Nucleus accumbens (tissue), 56 donors: ENCODE measurements around the gene PPP2R5E.

Source experiments
- DNase-seq, 56 donors: peaks; one replicate each; lab custom pipeline; 2025; lab: John Stamatoyannopoulos, UW

Gene PPP2R5E

DNA sequence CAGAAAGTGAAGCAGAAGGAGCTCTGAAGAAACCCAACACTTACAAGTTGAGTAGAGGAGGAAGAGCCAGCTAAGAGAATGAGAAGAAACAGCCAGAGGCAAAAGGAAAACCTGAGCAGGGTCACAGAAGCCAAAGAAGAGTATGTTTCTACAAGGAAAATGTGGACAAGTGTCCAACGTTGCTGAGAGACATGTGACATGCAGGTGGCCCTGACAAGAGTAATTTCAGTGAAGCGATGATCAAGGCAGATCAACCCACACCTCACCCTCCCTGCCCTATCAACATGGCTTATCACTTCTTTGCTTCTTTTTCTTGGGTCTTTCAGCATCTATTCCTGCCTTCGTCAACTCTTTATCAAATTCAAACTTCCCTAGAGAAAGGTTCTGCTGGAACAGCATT lies 68.3 kb downstream of the PPP2R5E start:
- no peak for DNase-seq

DNA sequence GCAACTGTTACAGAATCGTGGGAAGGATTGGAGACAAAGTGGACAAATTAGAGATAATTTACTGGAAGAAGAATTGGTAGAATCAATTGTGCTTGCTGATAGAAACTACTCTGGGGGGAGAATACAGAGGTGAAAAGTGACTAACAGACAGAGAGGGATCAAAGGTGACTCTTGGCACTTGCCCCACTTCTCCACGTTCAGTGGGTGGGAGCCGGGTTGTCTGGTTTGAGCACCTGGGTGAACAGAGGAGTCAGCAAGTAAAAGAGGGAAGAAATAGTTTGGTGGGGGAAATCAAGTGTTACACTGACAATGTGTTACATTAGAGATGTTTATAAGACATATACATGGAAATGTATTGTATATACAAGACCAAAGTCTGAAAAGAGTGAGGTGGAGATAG lies 69.1 kb downstream of the PPP2R5E start:
- DNase-seq, result no peak

DNA sequence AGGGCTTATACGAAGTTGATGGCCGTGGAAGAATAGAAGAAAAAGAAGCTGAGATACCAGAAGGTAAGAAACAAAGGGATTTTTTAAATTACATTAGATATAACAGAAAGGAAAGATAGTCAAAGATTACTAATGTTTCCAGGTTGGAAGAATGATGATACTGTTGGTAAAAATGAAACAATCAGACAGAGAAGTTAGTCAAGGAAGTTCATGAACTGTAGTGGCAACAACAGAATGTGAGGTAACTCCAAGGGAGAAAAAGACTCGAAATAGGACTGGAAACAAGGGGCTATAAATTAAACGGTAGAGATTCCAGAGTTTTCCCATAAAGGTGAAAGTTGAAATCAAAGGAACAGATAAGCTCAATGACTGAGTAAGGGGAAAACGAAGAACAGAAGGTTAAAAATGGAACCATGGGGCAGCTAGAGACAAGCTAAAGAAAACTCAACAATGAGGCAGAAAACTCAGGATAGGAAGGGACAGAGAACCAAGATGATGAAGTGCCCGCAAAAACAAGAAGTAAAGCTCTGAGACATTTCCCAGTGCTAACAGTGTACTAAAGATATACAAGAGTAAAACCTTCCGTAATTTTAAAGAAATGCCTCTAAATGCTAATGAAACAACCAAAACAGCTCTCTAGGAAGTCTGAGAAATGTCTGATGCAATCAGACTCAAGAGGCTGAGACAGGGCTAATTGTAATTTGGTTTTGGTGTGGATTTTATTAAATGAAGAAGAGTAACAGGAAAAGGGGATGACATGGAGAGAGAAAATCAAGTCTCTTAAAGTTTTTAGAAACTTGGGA lies 70.0 kb downstream of the PPP2R5E start:
- no peak for DNase-seq

GRCh38 chr14:63470962-63471793 lies 72.0 kb downstream of the PPP2R5E start:
- no peak for DNase-seq

- no peak for DNase-seq
Measured at GRCh38 chr14:63468294-63468693, 74.9 kb downstream of the PPP2R5E start.

DNA sequence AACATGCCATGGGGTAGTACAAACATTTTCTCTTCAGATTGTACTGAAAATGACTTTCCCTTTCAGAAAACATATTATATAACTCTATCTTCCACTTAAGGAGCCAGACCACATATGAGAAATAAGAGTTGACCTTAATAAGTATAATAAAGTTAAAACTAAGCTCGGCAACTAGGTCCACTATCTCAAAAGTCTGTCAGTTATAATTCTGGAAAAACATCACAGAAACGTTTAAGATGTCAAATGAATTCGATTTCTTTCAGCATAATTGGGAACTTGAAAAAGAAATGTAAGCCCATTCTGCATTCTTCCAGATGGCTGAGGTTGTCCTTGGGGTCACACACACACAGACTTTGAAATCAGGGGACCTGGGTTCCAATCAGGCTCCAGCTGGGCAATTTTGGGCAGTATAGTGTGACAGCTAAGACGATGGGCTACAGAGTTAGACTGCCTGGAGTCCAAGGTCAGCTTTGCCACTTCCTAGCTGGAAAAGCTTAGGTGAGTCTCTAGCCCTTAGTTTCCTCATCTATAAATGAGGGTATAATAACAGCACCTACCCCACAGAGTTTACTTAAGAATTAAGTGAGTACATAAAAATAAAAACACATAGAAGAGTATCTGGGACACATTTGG lies 75.6 kb downstream of the PPP2R5E start:
- no peak for DNase-seq

DNA sequence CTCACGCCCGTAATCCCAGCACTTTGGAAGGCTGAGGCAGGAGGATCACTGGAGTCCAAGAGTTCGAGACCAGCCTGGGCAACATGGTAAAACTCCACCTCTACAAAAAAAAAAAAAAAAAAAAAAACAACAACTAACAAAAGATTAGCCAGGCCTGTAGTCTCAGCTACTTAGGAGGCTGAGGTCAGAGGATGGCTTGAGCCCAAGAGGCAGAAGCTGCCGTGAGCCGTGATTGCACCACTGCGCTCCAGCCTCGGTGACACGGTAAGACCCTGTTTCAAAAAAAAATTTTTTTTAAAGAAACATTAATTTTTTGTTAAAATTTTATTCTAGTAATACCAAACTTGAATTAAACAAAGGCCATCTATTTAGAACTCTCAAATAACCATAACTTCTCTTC lies 77.8 kb downstream of the PPP2R5E start:
- no peak for DNase-seq

DNA sequence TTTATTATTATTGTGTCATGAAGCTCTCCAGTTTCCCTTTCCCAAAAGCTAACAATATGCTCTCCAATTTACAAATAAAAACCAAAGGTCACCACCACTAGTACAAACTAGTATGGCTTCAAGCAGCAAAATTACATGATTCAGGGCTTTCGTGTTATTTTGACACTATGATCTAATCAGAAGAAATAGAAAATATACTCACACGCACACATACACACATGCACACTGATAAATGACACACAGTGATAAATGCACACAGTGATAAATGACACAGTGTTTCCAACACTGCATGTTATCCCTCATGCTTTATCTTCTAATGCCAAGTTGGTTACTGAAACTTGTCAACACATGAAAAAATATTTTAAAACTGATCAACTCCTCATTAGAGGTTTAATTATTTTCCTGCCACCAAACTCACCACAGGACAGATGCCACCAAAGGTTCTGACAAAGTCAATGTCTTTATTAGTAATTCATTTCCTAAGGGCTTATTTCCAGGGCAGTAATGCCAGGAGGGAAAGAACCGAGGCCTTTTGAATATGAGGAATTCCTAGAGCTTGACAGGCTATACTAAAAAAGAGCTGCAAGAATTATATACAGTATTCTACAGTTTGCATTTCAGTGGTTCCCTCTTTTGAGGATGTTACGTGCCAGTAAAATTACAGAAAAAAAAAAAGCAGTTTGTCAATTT lies 82.4 kb downstream of the PPP2R5E start:
- no peak for DNase-seq

DNA sequence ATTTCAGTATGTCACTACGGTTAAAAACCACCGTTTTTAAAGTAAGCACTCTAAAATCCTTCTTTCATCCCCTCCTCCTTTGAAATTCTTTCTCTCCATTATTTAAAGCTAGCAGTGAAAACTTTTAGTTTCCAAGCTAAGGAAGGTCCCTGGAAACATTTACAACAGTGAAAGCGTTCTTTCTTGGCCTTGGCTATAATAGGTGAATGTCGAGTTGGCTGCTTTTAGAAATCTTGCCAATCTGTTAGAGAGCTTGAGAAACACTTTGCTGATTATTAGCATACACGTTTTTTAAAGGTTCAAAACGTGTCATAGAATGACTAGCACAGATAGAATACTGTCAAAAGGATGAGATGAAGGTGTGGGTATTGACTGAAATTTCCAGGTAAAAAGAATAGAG lies 83.4 kb downstream of the PPP2R5E start:
- no peak for DNase-seq

DNA sequence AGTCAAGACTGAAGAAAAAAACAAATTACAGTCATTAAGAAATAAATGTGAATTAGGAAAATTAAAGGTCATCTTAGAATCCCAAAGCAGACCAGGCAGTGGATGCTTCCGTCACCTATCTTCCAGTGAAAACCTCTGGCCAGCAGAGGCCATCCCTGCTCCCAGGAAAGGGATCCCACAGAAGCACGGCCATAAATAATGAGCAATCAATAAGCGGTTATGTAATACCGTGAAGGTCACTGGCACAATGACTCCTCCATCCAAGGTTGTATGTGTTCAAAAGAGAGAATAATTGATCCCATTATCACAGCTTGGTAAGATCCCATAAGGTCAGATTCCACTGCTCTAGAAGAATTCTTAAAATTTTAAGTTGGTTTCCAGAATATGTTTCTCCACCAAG lies 85.7 kb downstream of the PPP2R5E start:
- DNase-seq, result no peak

DNA sequence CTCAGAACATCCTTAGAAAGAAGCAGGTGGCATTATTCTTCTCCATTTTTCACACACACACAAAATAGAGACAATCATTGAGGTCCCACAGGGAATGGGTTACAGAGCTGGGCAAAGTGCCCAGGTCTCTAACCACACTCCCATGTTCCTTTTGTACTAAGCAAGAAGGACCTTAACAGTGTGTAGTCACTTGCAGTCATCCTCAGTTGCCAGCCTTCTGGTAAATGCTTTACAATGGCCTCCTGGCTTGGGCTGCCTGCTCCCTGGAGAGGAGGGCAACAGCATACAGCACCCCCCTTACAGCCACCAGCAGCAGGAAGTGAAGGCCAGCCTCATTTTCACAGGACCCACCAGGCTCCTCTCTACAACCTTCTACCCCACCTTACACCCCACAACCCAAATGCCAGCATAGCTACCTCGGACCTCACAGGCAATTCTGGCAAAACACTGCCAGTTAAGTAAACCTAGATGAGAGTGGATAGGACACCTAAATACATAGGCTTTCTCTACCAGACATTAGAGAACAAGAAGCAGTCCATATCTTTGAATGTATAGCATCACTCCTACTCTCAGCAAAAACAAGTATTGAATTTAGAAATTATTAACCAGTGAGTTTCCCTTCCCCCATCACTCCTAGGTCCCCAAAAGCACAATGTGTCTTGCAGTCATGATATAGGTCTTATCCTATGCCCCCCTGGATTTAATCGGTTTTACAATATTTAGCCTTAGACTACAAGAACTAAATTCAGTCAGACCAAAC lies 88.1 kb downstream of the PPP2R5E start:
- DNase-seq, result peak in 3 of 56 donors; percentile 12 to 43 (median 16)

- DNase-seq, result no peak
Measured at GRCh38 chr14:63454436-63454835, 88.7 kb downstream of the PPP2R5E start.

DNA sequence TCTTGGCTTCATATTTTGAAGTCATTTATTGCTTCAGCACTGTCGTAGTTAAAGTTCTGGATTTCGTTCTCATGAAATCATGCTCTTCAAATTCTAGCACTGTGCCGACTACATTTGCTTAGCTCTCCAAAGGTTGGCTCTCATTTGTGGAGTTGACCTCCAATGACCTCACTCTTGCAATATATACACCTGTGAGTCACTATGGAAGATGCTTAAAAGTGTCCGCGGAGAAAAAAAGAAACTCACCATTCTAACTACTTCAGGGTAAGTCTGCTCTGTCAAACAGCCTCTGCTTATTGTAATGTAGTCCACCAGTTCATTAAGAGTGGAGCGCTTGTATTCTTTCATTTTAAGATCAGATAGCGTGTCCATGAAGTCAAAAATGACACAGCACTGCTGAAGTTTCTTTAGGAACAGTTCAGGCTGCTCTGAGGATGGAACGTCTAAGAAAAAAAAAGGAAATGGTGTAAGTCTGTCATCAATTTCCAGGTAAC lies 89.7 kb downstream of the PPP2R5E start:
- DNase-seq, result no peak

GRCh38 chr14:63452796-63453195 lies 90.4 kb downstream of the PPP2R5E start:
- DNase-seq, result no peak

GRCh38 chr14:63448841-63449240 lies 94.3 kb downstream of the PPP2R5E start:
- no peak for DNase-seq

DNA sequence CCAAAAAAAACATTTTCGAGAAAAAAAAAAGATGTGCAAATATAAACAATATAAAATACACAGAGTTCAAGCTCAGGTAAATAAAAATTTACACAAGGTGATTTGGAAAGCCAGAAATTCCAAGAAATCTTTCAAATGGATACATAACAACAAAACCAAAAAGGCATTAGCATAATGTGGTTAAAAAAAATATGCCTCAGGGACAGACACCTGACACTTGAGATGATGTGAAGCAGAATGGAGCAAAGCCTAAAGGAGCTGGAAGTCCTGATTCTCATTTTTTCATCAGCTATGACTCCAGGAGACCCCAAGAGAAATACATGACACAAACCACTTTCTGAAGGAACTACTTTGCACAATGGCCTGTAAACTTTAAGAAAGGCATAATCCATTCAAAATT lies 98.6 kb downstream of the PPP2R5E start:
- DNase-seq, result no peak

DNA sequence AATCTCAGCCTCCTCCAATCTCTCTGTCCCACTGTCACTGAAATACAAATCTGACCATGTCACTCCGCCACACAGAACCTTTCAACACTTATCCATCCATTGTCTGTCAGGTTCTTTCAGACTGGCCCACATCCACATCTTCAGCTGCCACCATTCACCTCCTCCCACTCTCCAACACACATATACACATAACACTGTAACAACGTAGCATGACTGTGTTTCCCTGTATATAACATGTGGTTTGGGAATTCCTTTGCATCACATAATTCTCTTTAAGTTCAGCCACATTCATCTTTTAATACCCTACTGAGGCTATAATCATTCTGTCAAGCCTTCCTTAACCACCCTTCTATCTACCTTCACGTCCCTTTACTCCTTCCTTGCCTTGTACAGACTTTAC lies 99.2 kb downstream of the PPP2R5E start:
- DNase-seq, result no peak

DNA sequence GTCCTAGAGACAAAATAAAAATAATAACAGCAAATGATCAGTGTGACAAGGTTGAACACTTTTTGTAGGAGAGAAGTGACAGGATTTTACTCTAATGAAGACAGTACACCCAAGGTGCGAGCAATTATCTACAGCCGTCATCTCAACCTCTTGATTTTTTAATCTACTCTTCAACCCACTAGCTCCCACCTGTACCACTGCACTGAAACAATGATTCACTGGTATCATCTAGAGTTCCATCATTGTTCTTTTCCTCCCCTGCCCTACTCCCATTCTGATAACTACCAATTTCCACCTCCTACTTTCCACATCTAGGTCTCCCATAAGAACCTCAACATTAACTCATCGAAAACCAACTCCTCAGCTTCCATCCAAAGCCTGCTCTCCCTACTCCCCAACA lies 99.8 kb downstream of the PPP2R5E start:
- DNase-seq, result peak in 5 of 56 donors; percentile 2 to 32 (median 12)

DNA sequence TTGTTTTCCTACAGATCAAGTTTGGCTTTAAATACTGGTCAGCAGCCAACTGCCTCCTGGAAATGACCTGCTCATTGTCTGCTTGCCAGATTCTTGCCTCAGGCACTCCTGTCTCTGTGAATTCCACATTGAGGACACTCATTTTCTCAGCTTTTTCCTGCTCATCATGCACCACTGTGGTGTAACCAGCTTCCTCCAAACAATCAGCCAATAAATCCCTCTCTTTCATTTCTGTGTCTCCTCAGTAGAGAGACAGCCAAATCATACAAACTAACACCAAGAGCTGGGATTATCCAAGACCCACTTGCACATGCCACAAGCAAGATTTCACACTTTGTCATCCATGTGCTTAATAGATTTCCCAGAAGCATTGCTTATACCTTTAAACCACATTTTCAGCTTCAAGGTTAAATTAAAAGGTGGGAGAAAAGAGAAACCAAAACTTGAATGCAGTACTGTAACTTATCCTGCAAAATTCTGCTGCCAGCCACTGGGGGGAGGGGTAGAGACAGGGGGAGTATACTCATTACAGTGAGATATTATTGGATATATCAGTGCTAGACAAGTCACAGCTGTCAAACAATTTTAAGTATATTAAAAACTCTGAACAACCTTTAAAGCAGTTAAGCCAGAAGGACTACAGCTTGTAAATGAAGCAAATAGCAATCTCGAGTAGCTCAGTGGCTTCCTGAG lies 105.0 kb downstream of the PPP2R5E start:
- DNase-seq, result peak in 4 of 56 donors; percentile 6 to 23 (median 15)
